Measurements from ENCODE around the gene METTL6.

DNA sequence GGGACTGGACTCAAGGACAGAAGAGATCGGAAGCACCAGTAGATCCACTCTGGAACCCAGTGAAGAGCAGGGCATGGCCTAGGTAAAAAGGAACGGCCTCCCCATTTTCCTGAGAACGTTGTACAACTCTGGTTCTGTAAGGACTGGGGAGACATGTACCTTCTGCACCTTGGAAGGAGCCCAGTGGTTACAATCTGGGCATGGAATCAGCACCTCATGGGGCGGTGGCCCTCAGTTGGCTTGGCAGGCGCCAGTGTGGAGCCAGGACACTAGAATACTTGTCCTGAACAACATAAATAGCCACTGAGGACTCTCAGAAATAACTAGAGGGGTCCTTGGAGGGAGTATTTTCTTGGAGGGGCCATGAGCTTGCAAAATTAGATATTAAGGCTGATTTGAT, 25.6 kb upstream of the METTL6 start:
- TF ChIP-seq, protein P1, sequence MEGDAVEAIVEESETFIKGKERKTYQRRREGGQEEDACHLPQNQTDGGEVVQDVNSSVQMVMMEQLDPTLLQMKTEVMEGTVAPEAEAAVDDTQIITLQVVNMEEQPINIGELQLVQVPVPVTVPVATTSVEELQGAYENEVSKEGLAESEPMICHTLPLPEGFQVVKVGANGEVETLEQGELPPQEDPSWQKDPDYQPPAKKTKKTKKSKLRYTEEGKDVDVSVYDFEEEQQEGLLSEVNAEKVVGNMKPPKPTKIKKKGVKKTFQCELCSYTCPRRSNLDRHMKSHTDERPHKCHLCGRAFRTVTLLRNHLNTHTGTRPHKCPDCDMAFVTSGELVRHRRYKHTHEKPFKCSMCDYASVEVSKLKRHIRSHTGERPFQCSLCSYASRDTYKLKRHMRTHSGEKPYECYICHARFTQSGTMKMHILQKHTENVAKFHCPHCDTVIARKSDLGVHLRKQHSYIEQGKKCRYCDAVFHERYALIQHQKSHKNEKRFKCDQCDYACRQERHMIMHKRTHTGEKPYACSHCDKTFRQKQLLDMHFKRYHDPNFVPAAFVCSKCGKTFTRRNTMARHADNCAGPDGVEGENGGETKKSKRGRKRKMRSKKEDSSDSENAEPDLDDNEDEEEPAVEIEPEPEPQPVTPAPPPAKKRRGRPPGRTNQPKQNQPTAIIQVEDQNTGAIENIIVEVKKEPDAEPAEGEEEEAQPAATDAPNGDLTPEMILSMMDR (IDR thresholded peaks at IDR 0.05; ENCODE audit: low read depth, low read length, poor library complexity, severe bottlenecking) = no peak
- TF ChIP-seq EZH2phosphoT487 (IDR thresholded peaks at IDR 0.05; ENCODE audit: borderline replicate concordance, low read length) = no peak
